Activated CD8-positive, alpha-beta T cell treated with anti-CD3 and anti-CD28 coated beads for 36 hours (primary cell): ENCODE data around the gene TAF6L. TPM values are rescaled to one million over a fixed set of nuclear protein-coding genes. Genes with fewer than 3 reads are reported as not detected.

Experiments
- ATAC-seq: fragments of 200-7000 bp; cut with Tn5 transposase; one replicate; pipeline ENCODE4 v1.10.0; 2021; ENCODE audit warnings: mild to moderate bottlenecking, moderate library complexity
- CTCF ChIA-PET: fragments of 350-600 bp; sonication (Branson Sonifier 250); formaldehyde crosslinking; loops from one replicate; lab custom pipeline; 2021; ENCODE audit warnings: antibody characterized with exemption; lab: Charles Lee
- POLR2A ChIA-PET: fragments of 350-600 bp; sonication (Branson Sonifier 250); formaldehyde crosslinking; loops from one replicate; lab custom pipeline; 2021; ENCODE audit warnings: antibody characterized with exemption; lab: Charles Lee
- DNase-seq: peaks from one replicate; pipeline ENCODE4 v3.0.0-alpha.2; 2020
- H3K27ac Mint-ChIP-seq: one replicate; pipeline ENCODE4 v1.8.0; 2021; ENCODE audit warnings: mild to moderate bottlenecking, mixed read lengths
- H3K27me3 Mint-ChIP-seq: one replicate; pipeline ENCODE4 v1.8.0; 2021; ENCODE audit warnings: mixed read lengths
- H3K36me3 Mint-ChIP-seq: one replicate; pipeline ENCODE4 v1.8.0; 2021; ENCODE audit warnings: low read depth, mixed read lengths
- H3K4me1 Mint-ChIP-seq: one replicate; pipeline ENCODE4 v1.8.0; 2021; ENCODE audit warnings: low read depth, mixed read lengths
- H3K4me3 Mint-ChIP-seq: one replicate; pipeline ENCODE4 v1.8.0; 2021; ENCODE audit warnings: mild to moderate bottlenecking, moderate library complexity, mixed read lengths
- H3K9me3 Mint-ChIP-seq: one replicate; pipeline ENCODE4 v1.8.0; 2021; ENCODE audit warnings: mixed read lengths
- CTCF ChIP-seq: fragments of 200-600 bp; IDR thresholded peaks from one replicate; pipeline ENCODE4 v1.8.0; 2022; ENCODE audit warnings: antibody characterized with exemption, mild to moderate bottlenecking
- intact Hi-C: fragments of 100-400 bp; cut with micrococcal nuclease; formaldehyde crosslinking; loops from one replicate; pipeline ENCODE4 v1.10.0; 2022
- total RNA-seq, 2 experiments: library from RNA; stranded (reverse); gene quantifications; one replicate each; pipeline ENCODE4 v1.2.3, GENCODE V29; 2021

TAF6L gene
- total RNA-seq, 2 experiments from 2014 or later: 13.7 to 16.7 TPM

- TF ChIP-seq CTCF: no peak
- peak overlapping the region; percentile 91 for H3K27ac Mint-ChIP-seq
- peak; percentile 31 for DNase-seq
- POLR2A ChIA-PET: interaction anchor here (1.0 to 11.0 kb wide), 11 partner anchors 12 to 127 kb away, joined by 3 to 228 read pairs (median 4); partner anchors contain the start of genes C11orf98, CSKMT, NXF1 and SLC3A2
- peaks cover 41% of the 10 kb centered on the region for H3K4me1 Mint-ChIP-seq
- H3K9me3 Mint-ChIP-seq: no peaks in the 10 kb centered on the region
- H3K36me3 Mint-ChIP-seq: peaks cover 71% of the 10 kb centered on the region
- CTCF ChIA-PET: interaction anchor here (0.8 kb wide), 1 partner anchor 19 kb away, joined by 4 read pairs; no protein-coding TSS in a partner anchor
- H3K4me3 Mint-ChIP-seq: peak overlapping the region; percentile 91
- peak; percentile 12 for ATAC-seq
- H3K27me3 Mint-ChIP-seq: no peaks in the 10 kb centered on the region
- intact Hi-C loops: no loop called here
These were observed 21.0 kb downstream of the TAF6L start for GRCh38 chr11:62792202-62792575.

GRCh38 chr11:62794201-62794775, 23.1 kb downstream of the TAF6L start:
- H3K4me1 Mint-ChIP-seq: peaks cover 35% of the 10 kb centered on the region
- CTCF ChIA-PET: interaction anchor here (0.9 to 1.1 kb wide), 3 partner anchors 8 to 122 kb away, joined by 3 to 5 read pairs (median 3); partner anchors contain the start of genes LBHD1, TAF6L and UQCC3
- peaks cover 70% of the 10 kb centered on the region for H3K36me3 Mint-ChIP-seq
- TF ChIP-seq CTCF: no peak
- POLR2A ChIA-PET: interaction anchor here (0.9 to 11.0 kb wide), 13 partner anchors 9 to 93 kb away, joined by 3 to 228 read pairs (median 6); partner anchors contain the start of genes NXF1, SLC3A2, STX5 and TEX54
- H3K9me3 Mint-ChIP-seq: no peaks in the 10 kb centered on the region
- DNase-seq (no peak), ATAC-seq (no peak)
- H3K27me3 Mint-ChIP-seq: no peaks in the 10 kb centered on the region
- intact Hi-C loops: no loop called here
- H3K27ac Mint-ChIP-seq: peak overlapping the region; percentile 32
- no peak overlapping the region for H3K4me3 Mint-ChIP-seq

GRCh38 chr11:62796281-62796680, 25.1 kb downstream of the TAF6L start:
- ChIA-PET CTCF (interaction anchor here (0.9 to 2.9 kb wide), 3 partner anchors 8 to 70 kb away, joined by 3 to 21 read pairs (median 3); partner anchors contain the start of gene TMEM179B), POLR2A (interaction anchor here (0.7 to 11.0 kb wide), 17 partner anchors 8 to 85 kb away, joined by 3 to 228 read pairs (median 5); partner anchors contain the start of genes HNRNPUL2, NXF1, POLR2G and SLC3A2)
- Mint-ChIP-seq H3K36me3 (peaks cover 61% of the 10 kb centered on the region), H3K27ac (no peak overlapping the region), H3K4me1 (peaks cover 21% of the 10 kb centered on the region), H3K27me3 (no peaks in the 10 kb centered on the region), H3K4me3 (no peak overlapping the region), H3K9me3 (no peaks in the 10 kb centered on the region)
- TF ChIP-seq CTCF: no peak
- ATAC-seq (no peak), DNase-seq (no peak)
- intact Hi-C loops: no loop called here

GRCh38 chr11:62799486-62799885, 28.3 kb downstream of the TAF6L start:
- Mint-ChIP-seq H3K9me3 (no peaks in the 10 kb centered on the region), H3K36me3 (peaks cover 70% of the 10 kb centered on the region), H3K27ac (peak overlapping the region; percentile 34), H3K27me3 (no peaks in the 10 kb centered on the region), H3K4me3 (no peak overlapping the region), H3K4me1 (peaks cover 36% of the 10 kb centered on the region)
- POLR2A ChIA-PET: interaction anchor here (0.7 to 9.6 kb wide), 8 partner anchors 9 to 385 kb away, joined by 3 to 228 read pairs (median 3); partner anchors contain the start of genes HNRNPUL2, TMEM179B and TMEM223
- intact Hi-C loops: no loop called here
- ATAC-seq (no peak), DNase-seq (no peak)
- TF ChIP-seq CTCF: no peak
- CTCF ChIA-PET: interaction anchor here (2.3 to 3.0 kb wide), 2 partner anchors 12 to 13 kb away, joined by 10 to 13 read pairs; partner anchors contain the start of gene TMEM179B
